Stimulated activated CD8-positive, alpha-beta memory T cell treated with anti-CD3 and anti-CD28 coated beads, Interleukin-2, amount 100 ng/mL, for 48 hours (primary cell): ENCODE measurements around the gene TFDP1.

Experiments used
- DNase-seq, 2 donors: peaks; one replicate each; pipeline ENCODE4 v3.0.0-alpha.2; 2020; ENCODE audit warnings: low read depth in 2 of 2

TFDP1 gene

GRCh38 chr13:113634279-113635047 lies 49.9 kb downstream of the TFDP1 start:
- no peak for DNase-seq

GRCh38 chr13:113635048-113635420 lies 50.5 kb downstream of the TFDP1 start:
- DNase-seq = no peak

- no peak for DNase-seq
Observed at GRCh38 chr13:113635709-113636108, 51.2 kb downstream of the TFDP1 start.

GRCh38 chr13:113636266-113636963 lies 51.9 kb downstream of the TFDP1 start:
- DNase-seq = no peak

GRCh38 chr13:113637262-113638160 lies 53.0 kb downstream of the TFDP1 start:
- DNase-seq = no peak

- no peak for DNase-seq
Observed at GRCh38 chr13:113638173-113638746, 53.7 kb downstream of the TFDP1 start.

GRCh38 chr13:113638806-113639205 lies 54.3 kb downstream of the TFDP1 start:
- DNase-seq = no peak

- DNase-seq = no peak
Observed at GRCh38 chr13:113639616-113640262, 55.2 kb downstream of the TFDP1 start.

GRCh38 chr13:113641426-113641825 lies 56.9 kb downstream of the TFDP1 start:
- no peak for DNase-seq

- DNase-seq = no peak
Observed at GRCh38 chr13:113642563-113642962, 58.0 kb downstream of the TFDP1 start.

- no peak for DNase-seq
Observed at GRCh38 chr13:113643593-113643992, 59.0 kb downstream of the TFDP1 start.

- DNase-seq = no peak
Observed at GRCh38 chr13:113644800-113645199, 60.2 kb downstream of the TFDP1 start.

- no peak for DNase-seq
Observed at GRCh38 chr13:113645329-113645728, 60.8 kb downstream of the TFDP1 start.

- no peak for DNase-seq
Observed at GRCh38 chr13:113646376-113646775, 61.8 kb downstream of the TFDP1 start.

- DNase-seq = no peak
Observed at GRCh38 chr13:113646921-113647340, 62.4 kb downstream of the TFDP1 start.

- DNase-seq = no peak
Observed at GRCh38 chr13:113647351-113648215, 63.0 kb downstream of the TFDP1 start.

- DNase-seq = no peak
Observed at GRCh38 chr13:113648216-113648610, 63.7 kb downstream of the TFDP1 start.

GRCh38 chr13:113649212-113649611 lies 64.7 kb downstream of the TFDP1 start:
- no peak for DNase-seq

- DNase-seq = no peak
Observed at GRCh38 chr13:113650275-113650674, 65.7 kb downstream of the TFDP1 start.

- DNase-seq = no peak
Observed at GRCh38 chr13:113650731-113651148, 66.2 kb downstream of the TFDP1 start.
